Heart right ventricle (tissue), 16 donors: ENCODE results near the gene PLXNA2. TPM values are rescaled to one million over a fixed set of nuclear protein-coding genes. Genes with fewer than 3 reads are reported as not detected.

Experiments used
- ATAC-seq, 8 donors: fragments of 200-7000 bp; cut with Tn5 transposase; one replicate each; pipeline ENCODE4 v1.9.1; 2020; ENCODE audit warnings: mild to moderate bottlenecking in 8 of 8, moderate library complexity in 8 of 8, moderate number of reproducible peaks in 1 of 8
- DNase-seq, 2 donors: peaks; one replicate each; pipeline ENCODE4 v3.0.0-alpha.2; 2020
- H3K27ac ChIP-seq, 10 donors: fragments of 200-600 bp; sonication (generic) in 2 of 10; one replicate each; pipeline versions ENCODE4 v1.5.0 to v1.8.0; 2020 to 2022; ENCODE audit warnings: mild to moderate bottlenecking in 3 of 10
- H3K27me3 ChIP-seq, 7 donors: fragments of 200-600 bp; one replicate each; pipeline ENCODE4 v1.8.0; 2021 to 2022; ENCODE audit warnings: mild to moderate bottlenecking in 2 of 7
- H3K36me3 ChIP-seq, 9 donors: fragments of 200-600 bp; sonication (generic) in 1 of 9; one replicate each; pipeline versions ENCODE4 v1.5.0 to v1.8.0; 2020 to 2022; ENCODE audit warnings: mild to moderate bottlenecking in 2 of 9
- H3K4me1 ChIP-seq, 9 donors: fragments of 200-600 bp; sonication (generic) in 1 of 9; one replicate each; pipeline versions ENCODE4 v1.5.0 to v1.8.0; 2020 to 2022; ENCODE audit warnings: mild to moderate bottlenecking in 4 of 9
- H3K4me3 ChIP-seq, 10 donors: fragments of 200-600 bp; sonication (generic) in 2 of 10; one replicate each; pipeline versions ENCODE4 v1.5.0 to v1.8.0; 2020 to 2022; ENCODE audit warnings: mild to moderate bottlenecking in 7 of 10, moderate library complexity in 2 of 10
- H3K9me3 ChIP-seq, 11 donors: fragments of 200-600 bp in 10 of 11; sonication (generic) in 2 of 11; one replicate each; pipeline versions ENCODE4 v1.5.0 to v1.8.0; 2013 to 2022; ENCODE audit warnings: mild to moderate bottlenecking in 2 of 11, control low read depth in 1 of 11, moderate library complexity in 1 of 11
- CTCF ChIP-seq, 9 donors: fragments of 200-600 bp; sonication (generic) in 2 of 9; IDR thresholded peaks; one replicate each; pipeline versions ENCODE4 v1.5.0 to v1.8.0; 2021 to 2022; ENCODE audit warnings: antibody characterized with exemption in 9 of 9, mild to moderate bottlenecking in 5 of 9, moderate library complexity in 1 of 9
- WGBS, 2 donors: extraction: QIAGEN DNeasy Blood & Tissue Kit; methylation state at CpG; one replicate each; pipeline ENCODE4 v1.1.7; 2013; ENCODE audit warnings: inconsistent platforms in 1 of 2; 5-methylcytosine and 5-hydroxymethylcytosine counted together
- intact Hi-C, 10 donors: fragments of 100-400 bp; cut with DNase I; formaldehyde crosslinking; loops; one replicate each; pipeline versions ENCODE4 v1.11.1 to v1.14.2; 2022
- polyA plus RNA-seq, 2 donors: library from polyadenylated mRNA; stranded (reverse); fragments of 200-250 nt; gene quantifications; one replicate each; pipeline ENCODE4 v1.2.3, GENCODE V29; 2013
- total RNA-seq, 10 donors: library from RNA; stranded (reverse); fragmentation: NEBNext Ultra II Directional in 3 of 10; extraction: Animal tissue kit (Norgen Biotek cat#: 25700) in 3 of 10; gene quantifications; one replicate each; pipeline versions ENCODE4 v1.2.1 to v1.2.4, GENCODE V29; 2021 to 2023
- donor health status: Arrhythmogenic right ventricular cardiomyopathy.
- donor health status: ischemic (EF 13 %, LVEDD 7.1; RV severe dilation, severe dysfunction).
- donor health status: healthy with polysubstance abuse.
- donor health status: DM: no; HTN: yes; CAD: no.
- donor health status: DM: no; HTN: no; CAD: no.
- donor health status: ischemic (EF 25% LVEDD 6.9; RV normal size, moderate dysfunction).
- donor health status: ischemic (EF 25% LVEDD 5.7; RV mildly dilated, moderate dysfunction).
- donor health status: healthy.
- donor health status: DM: yes; HTN: yes; CAD: no.
- donor health status: Ischemic cardiomyopathy.
- donor health status: ischemic (EF 35%, LVEDD 5.7; RV mildly dilated, moderate dysfunction).
- donor health status: nonischemic (EF 11% LVEDD 7.7; RV severe dilation, severe dysfunction).
- donor health status: DM: yes; HTN: yes; CAD: no.
- donor health status: PGD.
- donor health status: ischemic (EF 29% LVEDD 5.4; RV normal size, mild dysfunction).
- donor health status: nonischemic (EF 23%, LVEDD 6.1; RV moderate dilation, normal function).

PLXNA2 gene
- total and polyA plus RNA-seq, 12 donors: 6.1 to 31.6 (median 17.9) TPM

GRCh38 chr1:208057056-208057455 is 187.1 kb downstream of the PLXNA2 start:
- ATAC-seq (no peak), DNase-seq (no peak)
- peaks cover 0 to 8% (median 0%) of the 10 kb centered on the region in 9 donors for H3K4me1 ChIP-seq
- H3K27ac ChIP-seq: no peak overlapping the region
- H3K27me3 ChIP-seq: no peaks in the 10 kb centered on the region
- TF ChIP-seq CTCF (IDR thresholded peaks at IDR 0.05): no peak
- intact Hi-C loops: no loop called here
- WGBS, 2 donors: 46 to 86% methylated on average over 2 of the region's 2 CpGs
- no peaks in the 10 kb centered on the region for H3K9me3 ChIP-seq
- peaks cover 0 to 99% (median 25%) of the 10 kb centered on the region in 9 donors for H3K36me3 ChIP-seq
- H3K4me3 ChIP-seq: no peak overlapping the region

- intact Hi-C loops: no loop called here
- ATAC-seq (no peak), DNase-seq (no peak)
- H3K36me3 ChIP-seq: peaks cover 0 to 100% (median 26%) of the 10 kb centered on the region in 9 donors
- no peaks in the 10 kb centered on the region for H3K9me3 ChIP-seq
- no peak overlapping the region for H3K4me3 ChIP-seq
- H3K27ac ChIP-seq: no peak overlapping the region
- 95 to 96% methylated on average over 11 of the region's 11 CpGs for WGBS, 2 donors
- H3K4me1 ChIP-seq: peaks cover 0 to 5% (median 0%) of the 10 kb centered on the region in 9 donors
- no peaks in the 10 kb centered on the region for H3K27me3 ChIP-seq
- no peak for TF ChIP-seq CTCF (IDR thresholded peaks at IDR 0.05)
These were observed 188.6 kb downstream of the PLXNA2 start for GRCh38 chr1:208055535-208055934.

GRCh38 chr1:208054911-208055379 is 189.2 kb downstream of the PLXNA2 start:
- Histone ChIP-seq H3K27ac (no peak overlapping the region), H3K4me1 (peaks cover 0 to 5% (median 0%) of the 10 kb centered on the region in 9 donors), H3K9me3 (no peaks in the 10 kb centered on the region), H3K36me3 (peaks cover 0 to 100% (median 20%) of the 10 kb centered on the region in 9 donors), H3K4me3 (no peak overlapping the region), H3K27me3 (no peaks in the 10 kb centered on the region)
- no peak for TF ChIP-seq CTCF (IDR thresholded peaks at IDR 0.05)
- ATAC-seq (no peak), DNase-seq (no peak)
- intact Hi-C loops: no loop called here
- WGBS, 2 donors: 80 to 84% methylated on average over 13 of the region's 13 CpGs

- Histone ChIP-seq H3K9me3 (no peaks in the 10 kb centered on the region), H3K27me3 (no peaks in the 10 kb centered on the region), H3K4me1 (peaks cover 0 to 5% (median 0%) of the 10 kb centered on the region in 9 donors), H3K4me3 (no peak overlapping the region), H3K27ac (no peak overlapping the region), H3K36me3 (peaks cover 0 to 100% (median 19%) of the 10 kb centered on the region in 9 donors)
- WGBS, 2 donors: 92 to 95% methylated on average over 6 of the region's 6 CpGs
- intact Hi-C loops: no loop called here
- DNase-seq (no peak), ATAC-seq (no peak)
- TF ChIP-seq CTCF (IDR thresholded peaks at IDR 0.05): no peak
These were observed 189.7 kb downstream of the PLXNA2 start for GRCh38 chr1:208054485-208054884.
